IMR-90 (cell line): ENCODE results near the gene KRTAP10-1. TPM values are rescaled to one million over a fixed set of nuclear protein-coding genes. Genes with fewer than 3 reads are reported as not detected.

Source experiments
- ATAC-seq: fragments of 200-7000 bp; cut with Tn5 transposase; 2 replicates; pipeline ENCODE4 v1.9.1; 2020; ENCODE audit warnings: low read depth, mild to moderate bottlenecking, moderate library complexity
- BruUV-seq: library from RNA; stranded (reverse); fragments of 400-500 nt; replicated peaks from 2 replicates; lab custom pipeline; 2021; lab: Mats Ljungman, UMichigan
- CTCF ChIA-PET: fragments of 300-600 bp; formaldehyde crosslinking; extraction: SDS; loops from one replicate; lab custom pipeline; 2021; ENCODE audit warnings: antibody characterized with exemption; lab: Yijun Ruan, JAX
- POLR2A ChIA-PET: fragments of 300-600 bp; sonication (Branson Sonifier 250); formaldehyde crosslinking; loops from one replicate; lab custom pipeline; 2022; ENCODE audit warnings: antibody characterized with exemption; ENCODE audit not compliant: unreplicated experiment; lab: Charles Lee
- DNase-seq: peaks from one replicate; pipeline ENCODE4 v3.0.0; 2013
- H2AFZ ChIP-seq: replicated peaks from 2 replicates; pipeline ENCODE3; 2013; ENCODE audit warnings: low read length, mild to moderate bottlenecking; ENCODE audit not compliant: poor library complexity
- H2AK5ac ChIP-seq: 2 replicates; pipeline ENCODE4 v1.6.1; 2013; ENCODE audit warnings: low read depth, low read length, inconsistent platforms
- H2AK9ac ChIP-seq: replicated peaks from 2 replicates; pipeline ENCODE3; 2013; ENCODE audit warnings: mild to moderate bottlenecking, low read depth, low read length, moderate library complexity; ENCODE audit not compliant: poor library complexity
- H2BK120ac ChIP-seq: 2 replicates; pipeline ENCODE4 v1.6.1; 2013; ENCODE audit warnings: low read depth, low read length, inconsistent platforms
- H2BK15ac ChIP-seq: 3 replicates; pipeline ENCODE4 v1.6.1; 2013; ENCODE audit warnings: low read depth, low read length, inconsistent platforms
- H2BK20ac ChIP-seq: 2 replicates; pipeline ENCODE4 v1.6.1; 2013; ENCODE audit warnings: low read depth, mild to moderate bottlenecking, inconsistent platforms, low read length, moderate library complexity
- H2BK5ac ChIP-seq: 2 replicates; pipeline ENCODE4 v1.6.1; 2013; ENCODE audit warnings: mild to moderate bottlenecking, low read depth, low read length, inconsistent platforms; ENCODE audit not compliant: poor library complexity, severe bottlenecking
- H3K14ac ChIP-seq: replicated peaks from 2 replicates; pipeline ENCODE4 v1.6.1; 2013; ENCODE audit warnings: low read depth, low read length, inconsistent platforms
- H3K18ac ChIP-seq: 2 replicates; pipeline ENCODE4 v1.6.1; 2013; ENCODE audit warnings: low read depth, low read length, control low read depth
- H3K23ac ChIP-seq: 2 replicates; pipeline ENCODE4 v1.6.1; 2013; ENCODE audit warnings: low read depth, low read length, inconsistent platforms
- H3K27ac ChIP-seq: 2 replicates; pipeline ENCODE4 v1.5.1; 2013; ENCODE audit warnings: mild to moderate bottlenecking, control low read depth, low read length; ENCODE audit not compliant: insufficient read depth
- H3K27me3 ChIP-seq: 2 replicates; pipeline ENCODE4 v1.6.1; 2013; ENCODE audit warnings: low read length; ENCODE audit not compliant: control insufficient read depth, insufficient read depth
- H3K36me3 ChIP-seq: 2 replicates; pipeline ENCODE4 v1.6.1; 2013; ENCODE audit warnings: low read length, mixed read lengths; ENCODE audit not compliant: control insufficient read depth, insufficient read depth
- H3K4ac ChIP-seq: 2 replicates; pipeline ENCODE4 v1.6.1; 2013; ENCODE audit warnings: low read depth, low read length, inconsistent platforms
- H3K4me1 ChIP-seq: 2 replicates; pipeline ENCODE4 v1.6.1; 2013; ENCODE audit warnings: low read length, mixed read lengths; ENCODE audit not compliant: control insufficient read depth, insufficient read depth
- H3K4me2 ChIP-seq: 2 replicates; pipeline ENCODE4 v1.6.1; 2013; ENCODE audit warnings: low read depth, mild to moderate bottlenecking, control low read depth, low read length, moderate library complexity
- H3K4me3 ChIP-seq: 2 replicates; pipeline ENCODE4 v1.5.1; 2013; ENCODE audit warnings: low read depth, mild to moderate bottlenecking, control low read depth, low read length, moderate library complexity; ENCODE audit not compliant: insufficient read depth
- H3K56ac ChIP-seq: 2 replicates; pipeline ENCODE4 v1.6.1; 2013; ENCODE audit warnings: low read length, inconsistent platforms; ENCODE audit not compliant: insufficient read depth; ENCODE audit errors: extremely low read depth
- H3K79me1 ChIP-seq, 2 experiments: 2 replicates each; pipeline ENCODE4 v1.6.1; 2013; ENCODE audit warnings: low read length in 2 of 2, inconsistent platforms in 1 of 2, low read depth in 1 of 2
- H3K9ac ChIP-seq: 2 replicates; pipeline ENCODE4 v1.6.1; 2013; ENCODE audit warnings: low read depth, low read length, control low read depth
- H3K9me1 ChIP-seq: 2 replicates; pipeline ENCODE4 v1.6.1; 2013; ENCODE audit warnings: low read length, inconsistent platforms; ENCODE audit not compliant: insufficient read depth
- H3K9me3 ChIP-seq: 2 replicates; pipeline ENCODE4 v1.6.1; 2013; ENCODE audit warnings: low read length; ENCODE audit not compliant: control insufficient read depth, insufficient read depth
- H4K20me1 ChIP-seq: 2 replicates; pipeline ENCODE4 v1.6.1; 2013; ENCODE audit warnings: low read length, inconsistent platforms; ENCODE audit not compliant: insufficient read depth
- H4K5ac ChIP-seq: 2 replicates; pipeline ENCODE4 v1.6.1; 2013; ENCODE audit warnings: mild to moderate bottlenecking, low read depth, low read length, control low read depth
- H4K8ac ChIP-seq, 2 experiments: 2 replicates each; pipeline ENCODE4 v1.6.1; 2013; ENCODE audit warnings: low read depth in 2 of 2, low read length in 2 of 2, control low read depth in 1 of 2, inconsistent platforms in 1 of 2
- H4K91ac ChIP-seq: 2 replicates; pipeline ENCODE4 v1.6.1; 2013; ENCODE audit warnings: low read depth, low read length, inconsistent platforms; ENCODE audit not compliant: insufficient read depth
- BHLHE40 ChIP-seq: fragments of 150-350 bp; IDR thresholded peaks from 2 replicates; pipeline ENCODE4 v1.6.1; 2016; ENCODE audit warnings: mild to moderate bottlenecking, low read depth, low read length
- CEBPB ChIP-seq: IDR thresholded peaks from 2 replicates; pipeline ENCODE4 v1.6.1; 2012; ENCODE audit warnings: low read depth, low read length, improper control_type of control experiment
- CHD1 ChIP-seq: IDR thresholded peaks from 2 replicates; pipeline ENCODE4 v1.6.1; 2012; ENCODE audit warnings: low read depth, low read length, improper control_type of control experiment
- FOS ChIP-seq: fragments of 150-350 bp; IDR thresholded peaks from 2 replicates; pipeline ENCODE4 v1.6.1; 2016; ENCODE audit warnings: low read depth, low read length
- MAFK ChIP-seq: IDR thresholded peaks from 2 replicates; pipeline ENCODE4 v1.6.1; 2012; ENCODE audit warnings: low read depth, low read length, improper control_type of control experiment
- MXI1 ChIP-seq: IDR thresholded peaks from 2 replicates; pipeline ENCODE4 v1.6.1; 2012; ENCODE audit warnings: low read depth, mild to moderate bottlenecking, low read length, moderate library complexity, borderline replicate concordance
- NFE2L2 ChIP-seq: fragments of 150-350 bp; IDR thresholded peaks from 2 replicates; pipeline ENCODE4 v1.6.1; 2016; ENCODE audit warnings: low read depth, mild to moderate bottlenecking, low read length
- POLR2A ChIP-seq: IDR thresholded peaks from 2 replicates; pipeline ENCODE4 v1.6.1; 2012; ENCODE audit warnings: mild to moderate bottlenecking, low read depth, low read length
- RAD21 ChIP-seq: IDR thresholded peaks from 2 replicates; pipeline ENCODE4 v1.6.1; 2012; ENCODE audit warnings: low read length, improper control_type of control experiment
- RCOR1 ChIP-seq: IDR thresholded peaks from 2 replicates; pipeline ENCODE4 v1.6.1; 2012; ENCODE audit warnings: mild to moderate bottlenecking, low read length, improper control_type of control experiment; ENCODE audit not compliant: insufficient replicate concordance
- RFX5 ChIP-seq: IDR thresholded peaks from 2 replicates; pipeline ENCODE4 v1.8.0; 2012; ENCODE audit warnings: low read depth, mild to moderate bottlenecking, low read length, moderate library complexity
- SMC3 ChIP-seq: fragments of 150-350 bp; IDR thresholded peaks from 2 replicates; pipeline ENCODE4 v1.6.1; 2016; ENCODE audit warnings: low read depth, mild to moderate bottlenecking, antibody characterized with exemption, low read length, moderate library complexity
- WGBS, 2 experiments: methylation state at CpG; one replicate each; pipeline versions ENCODE4 v1.1.5 to v1.1.7; 2013; ENCODE audit warnings: missing lambda C conversion rate in 2 of 2; ENCODE audit not compliant: insufficient read length in 1 of 2; ENCODE audit errors: extremely low coverage in 2 of 2; 5-methylcytosine and 5-hydroxymethylcytosine counted together
- dilution Hi-C: fragments of 300-500 bp; cut with HindIII; formaldehyde crosslinking; loops from one replicate; pipeline ENCODE4 v1.14.3; 2018; ENCODE audit warnings: low sequenced_read_pairs; ENCODE audit not compliant: unreplicated experiment
- in situ Hi-C: fragments of 300-500 bp; cut with MboI; formaldehyde crosslinking; loops from 3 replicates; pipeline ENCODE4 v1.14.3; 2019; ENCODE audit warnings: low sequenced_read_pairs, inconsistent platforms, mixed read lengths
- intact Hi-C: fragments of 100-400 bp; cut with micrococcal nuclease; formaldehyde crosslinking; loops from 2 replicates; pipeline ENCODE4 v1.10.0; 2022
- polyA plus RNA-seq, 3 experiments: library from polyadenylated mRNA; depleted of rRNA; stranded (reverse); fragments of >200 nt; gene quantifications; 2 replicates each; pipeline ENCODE4 v1.2.3, GENCODE V29; 2012; ENCODE audit warnings: low replicate concordance in 1 of 3
- total RNA-seq: library from RNA; depleted of rRNA; stranded (reverse); fragments of >200 nt; gene quantifications from 2 replicates; pipeline ENCODE4 v1.2.3, GENCODE V29; 2012
- TF ChIP-seq, protein P1 (sequence below): fragments of 150-350 bp; IDR thresholded peaks from 2 replicates; pipeline ENCODE4 v1.6.1; 2017; ENCODE audit warnings: mild to moderate bottlenecking, antibody characterized with exemption, low read length, low read depth
- TF ChIP-seq, protein P2 (sequence below): conservative IDR thresholded peaks from 2 replicates; pipeline ENCODE4 v1.5.1; 2012; ENCODE audit warnings: mild to moderate bottlenecking, low read depth, low read length, improper control_type of control experiment
- TF ChIP-seq, protein P3 (sequence below): fragments of 150-350 bp; IDR thresholded peaks from 2 replicates; pipeline ENCODE4 v1.6.1; 2016; ENCODE audit warnings: low read depth, mild to moderate bottlenecking, low read length, moderate library complexity, borderline replicate concordance

Gene KRTAP10-1
- total and polyA plus RNA-seq, 2 of the 4 experiments (the other 2 are of a cell fraction), result not detected

DNA sequence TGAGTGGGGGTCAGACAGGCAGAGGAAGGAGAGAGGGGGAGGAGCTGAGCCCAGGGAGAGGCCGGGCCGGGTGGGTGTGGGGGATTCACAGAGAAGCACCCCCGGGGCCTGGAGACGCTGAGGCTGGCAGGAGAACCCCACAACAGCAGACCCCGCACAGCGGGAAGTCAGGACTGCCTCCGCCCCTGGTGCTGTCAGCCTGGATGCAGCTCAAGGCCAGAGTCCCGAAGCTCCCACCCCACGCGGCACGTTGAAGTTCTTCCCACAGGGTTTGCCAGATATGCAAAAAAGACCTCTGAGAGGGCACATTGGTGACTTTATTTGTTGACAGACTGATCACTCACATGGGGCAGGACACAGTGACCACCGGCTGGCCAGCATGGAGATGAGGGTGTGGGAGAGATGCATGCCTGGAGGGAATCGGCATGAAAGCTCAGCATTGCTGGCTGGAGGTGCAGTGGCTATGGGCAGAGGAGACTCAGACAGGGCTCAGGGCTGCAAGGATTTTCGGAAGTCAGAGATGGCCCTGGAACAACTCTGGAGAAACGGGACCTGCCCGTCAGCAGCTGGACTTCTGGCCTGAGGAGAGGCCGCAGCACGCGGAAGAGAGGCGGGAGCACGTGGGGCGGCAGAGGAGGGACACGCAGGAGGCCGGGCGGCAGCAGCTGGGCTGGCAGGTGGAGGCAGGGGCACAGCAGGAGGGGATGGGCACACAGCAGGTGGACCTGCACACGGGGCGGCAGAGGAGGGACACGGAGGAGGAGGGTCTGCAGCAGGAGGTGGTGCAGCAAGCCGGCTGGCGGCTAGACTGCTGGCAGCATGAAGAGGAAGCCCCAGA, 17.7 kb upstream of the KRTAP10-1 start:
- Histone ChIP-seq H2BK120ac (no peak overlapping the region), H4K20me1 (no peaks in the 10 kb centered on the region), H3K36me3 (no peaks in the 10 kb centered on the region), H4K8ac (no peak overlapping the region), H3K79me1 (no peaks in the 10 kb centered on the region), H3K4me1 (no peaks in the 10 kb centered on the region), H3K9ac (no peak overlapping the region), H3K23ac (no peak overlapping the region), H3K27me3 (peaks cover 16% of the 10 kb centered on the region), H2AK5ac (no peak overlapping the region), H3K18ac (no peak overlapping the region), H4K5ac (no peak overlapping the region), H2AFZ (no peak overlapping the region), H2BK5ac (no peak overlapping the region), H3K9me3 (no peaks in the 10 kb centered on the region), H3K14ac (no peak overlapping the region), H2BK20ac (no peak overlapping the region), H2AK9ac (no peak overlapping the region), H4K91ac (no peak overlapping the region), H3K4ac (no peak overlapping the region), H3K4me2 (no peak overlapping the region), H3K27ac (no peak overlapping the region), H3K4me3 (no peak overlapping the region), H3K9me1 (no peaks in the 10 kb centered on the region), H2BK15ac (no peak overlapping the region), H3K56ac (no peak overlapping the region)
- dilution Hi-C loops, result no loop called here
- DNase-seq (no peak), ATAC-seq (no peak; the same call in 1 of the 2 replicates)
- intact Hi-C loops, result no loop called here
- in situ Hi-C loops, result no loop called here
- ChIA-PET CTCF (no interaction called here), POLR2A (no interaction called here)
- 39% methylated on average over 15 of the region's 30 CpGs; no CpG with 5 or more reads in 1 of the 2 experiments for WGBS, 2 experiments
- BruUV-seq, result no TSS peak
- TF ChIP-seq MAFK (no peak), CHD1 (no peak), BHLHE40 (no peak), CEBPB (no peak), SMC3 (no peak), RAD21 (no peak), POLR2A (no peak), MXI1 (no peak), NFE2L2 (no peak), FOS (no peak), RCOR1 (no peak), RFX5 (no peak)
- TF ChIP-seq, protein P1, sequence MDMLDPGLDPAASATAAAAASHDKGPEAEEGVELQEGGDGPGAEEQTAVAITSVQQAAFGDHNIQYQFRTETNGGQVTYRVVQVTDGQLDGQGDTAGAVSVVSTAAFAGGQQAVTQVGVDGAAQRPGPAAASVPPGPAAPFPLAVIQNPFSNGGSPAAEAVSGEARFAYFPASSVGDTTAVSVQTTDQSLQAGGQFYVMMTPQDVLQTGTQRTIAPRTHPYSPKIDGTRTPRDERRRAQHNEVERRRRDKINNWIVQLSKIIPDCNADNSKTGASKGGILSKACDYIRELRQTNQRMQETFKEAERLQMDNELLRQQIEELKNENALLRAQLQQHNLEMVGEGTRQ, result no peak
- TF ChIP-seq, protein P2, sequence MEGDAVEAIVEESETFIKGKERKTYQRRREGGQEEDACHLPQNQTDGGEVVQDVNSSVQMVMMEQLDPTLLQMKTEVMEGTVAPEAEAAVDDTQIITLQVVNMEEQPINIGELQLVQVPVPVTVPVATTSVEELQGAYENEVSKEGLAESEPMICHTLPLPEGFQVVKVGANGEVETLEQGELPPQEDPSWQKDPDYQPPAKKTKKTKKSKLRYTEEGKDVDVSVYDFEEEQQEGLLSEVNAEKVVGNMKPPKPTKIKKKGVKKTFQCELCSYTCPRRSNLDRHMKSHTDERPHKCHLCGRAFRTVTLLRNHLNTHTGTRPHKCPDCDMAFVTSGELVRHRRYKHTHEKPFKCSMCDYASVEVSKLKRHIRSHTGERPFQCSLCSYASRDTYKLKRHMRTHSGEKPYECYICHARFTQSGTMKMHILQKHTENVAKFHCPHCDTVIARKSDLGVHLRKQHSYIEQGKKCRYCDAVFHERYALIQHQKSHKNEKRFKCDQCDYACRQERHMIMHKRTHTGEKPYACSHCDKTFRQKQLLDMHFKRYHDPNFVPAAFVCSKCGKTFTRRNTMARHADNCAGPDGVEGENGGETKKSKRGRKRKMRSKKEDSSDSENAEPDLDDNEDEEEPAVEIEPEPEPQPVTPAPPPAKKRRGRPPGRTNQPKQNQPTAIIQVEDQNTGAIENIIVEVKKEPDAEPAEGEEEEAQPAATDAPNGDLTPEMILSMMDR, result no peak
- TF ChIP-seq, protein P3, sequence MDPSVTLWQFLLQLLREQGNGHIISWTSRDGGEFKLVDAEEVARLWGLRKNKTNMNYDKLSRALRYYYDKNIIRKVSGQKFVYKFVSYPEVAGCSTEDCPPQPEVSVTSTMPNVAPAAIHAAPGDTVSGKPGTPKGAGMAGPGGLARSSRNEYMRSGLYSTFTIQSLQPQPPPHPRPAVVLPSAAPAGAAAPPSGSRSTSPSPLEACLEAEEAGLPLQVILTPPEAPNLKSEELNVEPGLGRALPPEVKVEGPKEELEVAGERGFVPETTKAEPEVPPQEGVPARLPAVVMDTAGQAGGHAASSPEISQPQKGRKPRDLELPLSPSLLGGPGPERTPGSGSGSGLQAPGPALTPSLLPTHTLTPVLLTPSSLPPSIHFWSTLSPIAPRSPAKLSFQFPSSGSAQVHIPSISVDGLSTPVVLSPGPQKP, result no peak
